ENCODE results near the gene ST8SIA4.
A peak's percentile ranks its signal among the peaks of the same experiment; 100 is the strongest.

Gene ST8SIA4

GRCh38 chr5:100872408-100873190 lies 30.5 kb downstream of the ST8SIA4 start:
- DNase-seq (ENCODE audit: low read depth in 4 of 4, low spot score in 1 of 4): peak in 2 of 4 experiments; percentile 10 to 28

DNA sequence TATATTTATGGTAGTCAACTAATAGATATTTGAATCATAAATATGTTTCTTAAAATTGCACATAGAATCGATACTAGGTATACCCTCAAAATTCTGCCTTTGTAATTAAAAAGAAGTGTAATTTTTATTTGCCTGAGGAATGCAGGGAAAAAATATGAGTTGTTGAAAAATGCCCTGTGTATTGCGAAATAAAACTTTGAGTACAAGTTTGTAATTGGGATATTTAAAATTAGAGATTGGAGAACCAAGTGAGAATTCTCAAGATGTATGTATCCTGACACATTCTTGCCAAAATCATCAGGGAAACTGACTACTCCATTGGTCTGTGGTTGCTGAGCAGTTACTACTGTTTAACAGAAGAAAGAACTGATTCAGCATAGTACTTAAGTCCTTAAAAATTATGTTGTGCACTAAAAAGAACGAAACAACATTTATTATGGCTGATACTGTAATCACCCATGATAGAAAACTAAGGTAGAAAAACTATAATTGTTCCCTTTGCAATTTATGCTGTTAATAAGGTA lies 36.0 kb downstream of the ST8SIA4 start:
- no peak for DNase-seq (ENCODE audit: low read depth in 4 of 4, low spot score in 1 of 4)

DNA sequence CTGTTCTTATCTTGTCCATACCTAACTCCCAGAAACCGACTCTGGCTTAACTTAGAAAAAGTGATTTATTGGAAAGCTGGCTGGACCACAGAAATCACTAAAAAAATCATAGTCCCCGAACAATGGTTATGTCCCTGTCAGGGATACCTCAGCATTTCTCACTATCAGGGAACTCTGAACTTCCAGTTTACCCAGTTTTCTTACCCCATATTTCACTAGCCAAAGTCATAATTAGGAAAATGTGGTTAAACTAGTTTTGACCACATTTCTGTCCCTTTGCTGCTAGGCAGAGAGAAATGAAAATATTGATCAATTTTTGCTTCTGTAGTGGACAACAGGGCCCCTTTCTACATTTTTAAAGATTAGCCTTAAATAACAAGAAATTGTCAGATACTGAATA lies 38.2 kb downstream of the ST8SIA4 start:
- no peak for DNase-seq (ENCODE audit: low read depth in 4 of 4, low spot score in 1 of 4)

GRCh38 chr5:100863739-100864138 lies 39.3 kb downstream of the ST8SIA4 start:
- no peak for DNase-seq (ENCODE audit: low read depth in 4 of 4, low spot score in 1 of 4)

DNA sequence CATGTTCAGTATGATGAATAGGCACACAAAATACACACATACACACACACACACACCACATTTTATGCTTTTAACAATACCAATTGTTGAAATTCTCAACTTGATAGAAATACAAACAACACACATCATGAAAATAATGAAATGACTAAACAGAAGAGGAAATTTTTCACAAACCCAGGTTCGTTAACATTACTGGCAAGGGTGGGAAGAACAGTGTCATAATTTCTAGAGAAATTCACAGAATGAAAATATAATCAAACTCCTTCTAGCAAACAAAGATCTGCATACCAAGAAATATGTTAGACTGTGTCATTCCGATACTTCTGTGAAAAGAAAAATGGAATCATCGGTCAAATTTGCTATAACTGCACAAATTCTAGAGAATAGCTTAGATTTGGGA lies 41.9 kb downstream of the ST8SIA4 start:
- DNase-seq (ENCODE audit: low read depth in 4 of 4, low spot score in 1 of 4): no peak

DNA sequence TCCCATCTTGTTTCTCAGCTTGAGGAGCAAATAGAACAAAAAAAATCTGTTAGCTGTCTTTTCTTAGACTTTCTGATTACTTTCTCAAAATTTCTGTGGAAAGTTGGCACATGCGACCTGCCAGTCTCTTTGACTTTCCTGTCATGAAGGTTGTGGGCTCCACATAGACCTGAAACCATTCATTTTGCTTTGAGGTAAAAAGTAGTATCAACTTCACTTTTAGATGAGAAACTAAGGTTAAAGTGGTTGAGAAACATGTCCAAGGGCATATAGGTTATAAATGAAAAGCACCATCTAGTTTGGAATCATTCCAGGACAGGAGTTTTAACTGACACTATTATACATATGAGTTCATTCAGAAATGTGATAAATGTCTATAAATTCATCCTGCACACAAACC lies 42.7 kb downstream of the ST8SIA4 start:
- DNase-seq (ENCODE audit: low read depth in 4 of 4, low spot score in 1 of 4): no peak

DNA sequence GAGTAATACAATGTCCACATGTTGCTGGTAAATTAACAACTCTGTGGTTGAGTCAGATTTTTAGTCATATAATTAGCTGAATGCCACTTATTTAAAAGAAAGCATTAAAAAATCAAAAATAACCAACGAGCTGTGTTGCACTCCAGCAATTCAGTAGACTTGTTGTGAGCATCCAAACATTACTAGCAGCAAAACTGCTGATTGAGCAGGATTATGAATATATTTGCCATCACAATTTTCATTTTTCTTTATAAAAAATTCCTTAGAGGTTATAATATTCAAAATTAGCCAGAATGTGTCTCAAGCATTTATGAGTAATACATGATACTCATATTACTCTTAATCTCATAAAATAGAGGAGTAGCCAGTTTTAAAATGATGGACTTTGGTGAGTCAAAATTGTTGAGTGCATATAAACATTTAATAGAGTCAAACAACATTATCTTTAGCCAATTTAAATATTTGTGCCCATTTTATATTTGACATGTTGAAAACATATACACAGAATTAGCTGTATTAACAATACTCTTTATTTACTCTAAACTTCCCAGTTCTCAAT lies 44.0 kb downstream of the ST8SIA4 start:
- no peak for DNase-seq (ENCODE audit: low read depth in 4 of 4, low spot score in 1 of 4)

GRCh38 chr5:100856462-100856861 lies 46.6 kb downstream of the ST8SIA4 start:
- no peak for DNase-seq (ENCODE audit: low read depth in 4 of 4, low spot score in 1 of 4)

DNA sequence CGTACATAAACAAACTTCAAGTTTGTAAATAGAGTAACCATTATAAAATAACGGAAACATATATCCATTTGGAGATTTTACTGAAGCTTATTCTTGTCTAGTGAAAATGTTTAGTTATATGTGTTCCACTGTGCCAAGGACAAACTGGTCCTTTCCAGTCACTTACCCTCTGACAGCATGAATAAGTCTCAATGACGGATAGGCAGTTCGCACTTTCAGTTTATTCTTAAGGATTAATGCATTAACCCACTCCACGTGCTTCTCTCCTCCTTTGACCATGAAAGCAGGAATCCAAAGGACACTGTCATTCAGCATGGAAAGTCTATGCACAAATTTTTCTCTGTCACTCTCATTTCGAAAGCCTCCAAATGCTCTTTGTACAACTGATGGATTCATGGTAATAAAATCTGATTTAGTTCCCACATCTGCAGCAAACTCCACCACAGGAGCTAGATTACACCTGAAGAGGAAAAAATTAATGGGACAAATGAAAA lies 47.1 kb downstream of the ST8SIA4 start:
- DNase-seq (ENCODE audit: low read depth in 4 of 4, low spot score in 1 of 4): no peak

DNA sequence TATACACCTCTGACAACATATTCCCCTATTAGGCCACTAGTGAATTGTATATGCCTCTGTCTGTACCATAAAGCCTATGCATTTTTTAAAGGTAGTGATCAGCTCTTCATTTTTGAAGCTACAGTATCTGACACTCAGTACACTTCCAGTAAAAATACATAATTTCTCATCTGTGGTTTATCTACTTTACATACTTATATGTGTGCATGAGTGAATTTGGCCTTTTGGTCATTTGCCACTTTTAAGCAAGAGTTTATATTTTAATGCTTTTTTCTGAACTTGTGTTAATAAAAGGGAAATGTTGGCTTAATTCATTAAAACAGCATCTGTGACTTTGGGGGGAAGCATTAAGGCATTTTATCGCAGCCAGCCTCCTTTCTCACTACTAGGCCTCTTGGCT lies 47.8 kb downstream of the ST8SIA4 start:
- DNase-seq (ENCODE audit: low read depth in 4 of 4, low spot score in 1 of 4): no peak

DNA sequence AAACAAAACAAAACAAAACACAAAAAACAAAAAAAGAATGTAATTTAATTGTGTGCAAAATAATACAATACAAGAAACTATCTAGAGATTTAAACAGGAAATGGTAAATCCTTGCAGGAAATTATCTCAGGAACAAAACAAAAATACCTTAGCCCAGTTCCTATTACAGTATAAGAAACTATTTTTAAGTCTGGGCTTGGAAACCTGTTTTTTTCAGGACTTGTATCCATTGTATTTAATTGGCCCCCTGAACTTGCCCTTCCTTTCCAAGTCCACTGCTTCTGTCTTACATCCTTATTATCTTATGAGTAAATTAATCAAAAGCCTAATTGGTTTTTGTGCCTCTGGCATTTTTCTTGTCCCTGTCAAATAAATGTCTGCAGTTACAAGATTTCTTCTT lies 48.5 kb downstream of the ST8SIA4 start:
- no peak for DNase-seq (ENCODE audit: low read depth in 4 of 4, low spot score in 1 of 4)

- no peak for DNase-seq (ENCODE audit: low read depth in 4 of 4, low spot score in 1 of 4)
Observed at GRCh38 chr5:100853582-100853981, 49.5 kb downstream of the ST8SIA4 start.

- no peak for DNase-seq (ENCODE audit: low read depth in 4 of 4, low spot score in 1 of 4)
Observed at GRCh38 chr5:100852988-100853449, 50.1 kb downstream of the ST8SIA4 start.

- no peak for DNase-seq (ENCODE audit: low read depth in 4 of 4, low spot score in 1 of 4)
Observed at GRCh38 chr5:100852051-100852450, 51.0 kb downstream of the ST8SIA4 start.

DNA sequence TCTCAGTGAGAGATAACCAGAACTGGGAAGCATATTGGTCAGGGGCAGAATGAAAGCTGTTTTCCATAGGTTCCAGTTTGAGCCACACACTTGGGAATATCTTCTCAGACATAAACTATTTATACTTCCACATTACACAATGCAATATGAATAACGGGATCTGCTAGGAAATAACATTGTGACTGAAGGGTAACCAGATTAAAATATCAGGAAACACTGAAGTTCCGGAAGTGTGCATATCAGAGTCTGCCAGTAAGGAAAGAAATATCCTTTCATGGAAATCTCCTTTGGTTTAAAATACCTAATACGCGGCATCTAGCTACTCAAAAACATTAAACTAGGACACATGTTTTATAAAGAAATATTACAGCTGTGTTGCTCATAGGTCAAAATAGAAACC lies 56.3 kb downstream of the ST8SIA4 start:
- DNase-seq (ENCODE audit: low read depth in 4 of 4, low spot score in 1 of 4): no peak

- DNase-seq (ENCODE audit: low read depth in 4 of 4, low spot score in 1 of 4): no peak
Observed at GRCh38 chr5:100842080-100842479, 61.0 kb downstream of the ST8SIA4 start.

DNA sequence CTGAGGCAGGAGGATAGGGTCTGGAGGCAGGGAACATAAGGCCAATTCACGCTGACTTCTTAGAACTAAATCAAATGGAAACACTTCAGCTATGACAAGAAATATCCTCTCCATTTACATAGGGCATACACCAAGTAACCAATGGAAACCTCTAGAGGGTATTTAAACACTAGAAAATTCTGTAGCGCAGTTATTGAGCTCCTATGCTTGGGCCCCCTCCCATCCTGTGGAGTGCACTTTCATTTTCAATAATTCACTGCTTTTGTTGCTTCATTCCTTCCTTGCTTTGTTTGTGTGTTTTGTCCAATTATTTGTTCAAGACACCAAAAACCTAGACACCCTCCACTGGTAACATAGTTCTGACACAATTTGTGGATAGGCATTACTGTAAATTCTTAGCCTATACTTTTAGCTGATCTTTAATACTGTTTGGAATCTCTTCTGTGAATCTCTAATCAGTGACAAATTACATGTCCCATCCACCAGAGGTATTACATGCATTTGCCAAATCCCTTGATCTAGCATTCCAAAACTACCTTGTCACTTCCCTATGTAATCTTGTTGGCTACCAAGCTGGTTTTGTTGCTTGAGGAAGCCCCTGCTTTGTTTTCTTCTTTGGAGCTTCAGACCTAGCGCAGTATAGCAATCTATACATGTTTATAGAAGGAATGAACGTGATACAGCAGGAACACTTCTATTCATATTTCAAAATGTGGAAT lies 61.6 kb downstream of the ST8SIA4 start:
- DNase-seq (ENCODE audit: low read depth in 4 of 4, low spot score in 1 of 4): no peak

DNA sequence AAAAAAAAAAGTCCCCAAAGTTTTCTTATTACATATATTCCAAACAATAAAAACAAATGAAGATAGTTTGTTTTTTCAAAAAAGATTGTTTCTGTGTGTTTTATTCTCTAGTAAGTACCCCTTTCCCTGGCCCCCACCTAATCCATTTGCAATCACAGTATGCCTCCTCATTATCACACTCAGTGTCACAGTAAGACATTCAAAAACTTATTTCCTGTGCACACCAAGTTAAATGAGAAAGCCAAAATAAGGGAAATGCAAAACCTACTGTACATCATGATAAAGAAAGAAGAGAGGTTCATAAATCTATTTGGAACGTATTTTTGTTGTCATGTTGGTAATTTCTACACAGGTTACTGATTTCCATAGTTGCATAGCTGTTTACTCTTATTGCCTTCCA lies 62.3 kb downstream of the ST8SIA4 start:
- no peak for DNase-seq (ENCODE audit: low read depth in 4 of 4, low spot score in 1 of 4)

GRCh38 chr5:100840370-100840769 lies 62.7 kb downstream of the ST8SIA4 start:
- DNase-seq (ENCODE audit: low read depth in 4 of 4, low spot score in 1 of 4): no peak

- DNase-seq (ENCODE audit: low read depth in 4 of 4, low spot score in 1 of 4): no peak
Observed at GRCh38 chr5:100838048-100838473, 65.0 kb downstream of the ST8SIA4 start.

DNA sequence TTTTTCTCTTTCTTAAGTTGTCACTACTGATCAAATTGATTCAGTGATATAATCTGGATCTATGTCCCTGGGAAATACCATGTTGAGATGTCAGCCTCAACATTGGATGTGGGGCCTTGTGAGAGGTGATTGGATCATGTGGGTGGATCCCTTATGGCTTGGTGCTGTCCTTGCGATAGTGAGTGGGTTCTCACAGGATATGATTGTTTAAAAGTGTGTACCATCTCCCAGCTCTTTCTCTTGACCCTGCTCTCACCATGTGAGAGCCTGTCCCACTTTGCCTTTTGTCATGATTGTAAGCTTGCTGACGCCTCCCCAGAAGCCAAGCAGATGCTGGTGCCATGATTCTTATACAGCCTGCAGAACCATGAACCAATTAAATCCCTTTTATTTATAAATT lies 68.6 kb downstream of the ST8SIA4 start:
- DNase-seq (ENCODE audit: low read depth in 4 of 4, low spot score in 1 of 4): no peak
